Activated CD8-positive, alpha-beta memory T cell treated with anti-CD3 and anti-CD28 coated beads, Interleukin-2, amount 50 U/mL, for 1 hour (primary cell): ENCODE data around the gene NOX3.
"Not testable (repeated sequence)": the region's sequence is repeated elsewhere in the genome, so short reads cannot be mapped to it uniquely, and the experiment has no call there.

Experiments
- DNase-seq: peaks from one replicate; pipeline ENCODE4 v3.0.0-alpha.2; 2020; ENCODE audit errors: extremely low read depth

NOX3 gene

GRCh38 chr6:155374681-155375080 is 81.0 kb downstream of the NOX3 start:
- no peak for DNase-seq

GRCh38 chr6:155373276-155373675 is 82.4 kb downstream of the NOX3 start:
- no peak for DNase-seq

DNA sequence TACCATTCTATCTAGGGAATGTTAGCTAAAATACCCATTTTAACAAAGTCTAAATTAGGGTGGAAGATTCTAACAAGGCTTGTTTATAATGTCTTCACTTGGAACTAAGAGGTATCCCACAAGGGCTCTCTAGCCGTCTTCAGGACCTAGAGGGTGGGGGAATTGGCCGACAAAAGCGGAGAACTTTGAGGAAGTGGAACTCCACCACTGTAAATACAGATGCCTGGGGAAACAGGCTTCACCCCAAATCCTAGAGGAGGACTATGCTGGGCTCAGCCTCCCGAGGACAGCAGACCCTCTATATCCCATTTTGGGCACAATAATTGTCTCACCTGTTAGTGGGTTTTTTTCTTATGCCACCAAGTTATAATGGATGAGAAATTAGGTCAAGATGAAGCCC is 83.4 kb downstream of the NOX3 start:
- DNase-seq, result no peak

DNA sequence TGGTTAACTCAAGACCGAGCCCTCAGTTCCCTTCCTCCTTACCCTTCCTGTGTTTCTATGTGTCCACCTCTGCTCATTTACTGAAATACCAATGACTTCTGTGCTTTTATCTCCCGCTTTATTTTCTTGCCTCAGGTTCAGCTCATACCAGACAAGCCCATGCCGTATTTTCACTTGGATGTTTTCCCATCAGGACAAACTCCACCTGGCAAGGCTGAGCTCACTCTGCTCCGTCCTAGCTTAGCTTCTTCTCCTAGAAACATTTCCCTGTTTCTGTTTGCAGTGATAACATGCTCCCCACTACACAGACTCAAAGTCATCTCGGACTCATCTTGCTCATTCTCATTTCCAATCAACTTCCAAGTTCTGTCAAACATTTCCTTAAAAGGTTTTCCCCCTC is 84.4 kb downstream of the NOX3 start:
- no peak for DNase-seq

DNA sequence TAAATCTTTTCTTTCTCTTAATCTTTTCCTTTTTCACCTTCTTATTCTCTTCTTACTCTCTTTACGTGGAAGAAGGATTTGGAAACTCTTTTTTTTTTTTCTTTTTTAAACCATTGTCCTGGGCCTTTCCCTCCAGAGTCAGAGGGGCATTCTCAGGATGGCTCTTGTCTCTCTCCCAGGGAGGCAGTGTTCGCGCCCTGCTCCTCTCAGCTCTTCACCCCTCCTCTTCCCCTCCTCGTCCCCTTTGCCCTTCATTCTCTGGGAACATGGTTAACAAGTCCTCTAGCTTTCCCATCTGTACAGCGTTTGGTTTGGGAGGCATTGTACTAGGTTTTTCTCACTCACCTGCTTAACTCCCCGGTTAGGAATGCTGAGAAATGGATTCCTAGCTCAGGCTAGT is 89.3 kb downstream of the NOX3 start:
- DNase-seq, result no peak

DNA sequence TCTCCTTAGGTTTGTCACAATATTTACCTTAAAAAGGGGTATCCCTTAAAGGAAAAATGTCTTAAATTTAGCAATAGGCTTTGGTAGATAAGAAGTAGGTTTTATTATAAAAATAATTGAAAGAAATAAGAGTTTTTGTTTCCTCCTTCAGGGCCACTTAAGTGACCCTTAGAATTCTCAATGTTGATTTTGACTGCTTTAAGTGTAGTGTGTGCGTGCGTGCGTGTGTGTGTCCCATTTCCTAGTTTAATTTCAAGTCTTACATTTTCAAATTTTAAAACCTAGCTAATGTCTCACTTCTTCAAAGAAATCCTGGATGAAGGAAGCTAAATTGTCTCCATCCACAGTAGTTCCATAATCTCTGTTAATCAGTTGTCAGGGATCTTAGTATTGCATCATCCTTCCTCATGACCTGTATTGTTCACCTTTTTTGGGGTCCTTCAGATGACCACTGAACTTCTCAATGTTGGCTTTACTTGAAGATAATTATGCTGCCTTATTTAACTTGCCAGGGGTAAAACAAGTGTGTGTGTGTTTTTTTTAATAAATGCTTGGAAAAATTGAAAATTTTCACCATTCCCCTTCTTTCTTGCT is 90.7 kb downstream of the NOX3 start:
- DNase-seq, result no peak

DNA sequence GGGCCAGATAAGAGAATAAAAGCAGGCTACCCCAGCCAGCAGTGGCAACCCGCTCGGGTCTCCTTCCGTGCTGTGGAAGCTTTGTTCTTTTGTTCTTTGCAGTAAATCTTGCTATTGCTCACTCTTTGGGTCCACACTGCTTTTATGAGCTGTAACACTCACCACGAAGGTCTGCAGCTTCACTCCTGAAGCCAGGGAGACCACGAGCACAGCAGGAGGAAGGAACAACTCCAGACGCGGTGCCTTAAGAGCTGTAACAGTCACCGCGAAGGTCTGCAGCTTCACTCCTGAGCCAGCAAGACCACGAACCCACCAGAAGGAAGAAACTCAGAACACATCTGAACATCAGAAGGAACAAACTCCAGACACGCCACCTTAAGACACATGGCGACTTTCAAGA is 91.6 kb downstream of the NOX3 start:
- DNase-seq, result not testable (repeated sequence)

- not testable (repeated sequence) for DNase-seq
Measured at GRCh38 chr6:155362968-155363632, 92.5 kb downstream of the NOX3 start.

DNA sequence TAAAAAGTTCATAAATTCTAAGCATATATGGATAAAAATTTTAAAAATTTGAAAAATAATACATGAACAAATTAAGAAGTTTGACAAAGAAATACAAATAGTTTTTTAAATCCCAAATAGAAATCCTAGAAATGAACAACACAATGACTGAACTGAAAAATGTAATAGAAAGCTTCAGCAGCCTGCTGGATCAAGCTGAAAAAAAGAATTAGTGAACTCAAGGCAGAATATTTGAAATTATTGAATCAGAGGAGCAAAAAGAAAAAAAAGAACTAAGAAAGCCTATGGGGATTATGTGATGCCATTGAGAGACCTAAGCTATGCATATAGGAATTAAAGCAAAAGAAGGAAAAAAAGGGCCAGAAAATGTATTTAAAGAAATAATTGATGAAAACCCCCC is 101.5 kb downstream of the NOX3 start:
- DNase-seq, result no peak

GRCh38 chr6:155352811-155353210 is 102.8 kb downstream of the NOX3 start:
- DNase-seq, result no peak

DNA sequence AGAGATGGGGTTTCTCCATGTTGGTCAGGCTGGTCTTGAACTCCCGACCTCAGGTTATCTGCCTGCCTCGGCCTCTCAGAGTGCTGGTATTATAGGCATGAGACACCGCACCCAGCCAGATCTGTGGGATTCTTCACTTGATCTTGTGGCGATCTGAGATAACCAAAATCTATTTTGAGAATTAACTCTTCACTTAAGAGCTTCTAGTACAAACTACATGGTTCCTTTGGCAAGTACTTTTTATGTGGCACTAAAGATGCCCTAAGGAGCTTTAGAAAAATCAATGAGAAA is 103.6 kb downstream of the NOX3 start:
- no peak for DNase-seq

- no peak for DNase-seq
Measured at GRCh38 chr6:155351273-155352129, 104.1 kb downstream of the NOX3 start.

DNA sequence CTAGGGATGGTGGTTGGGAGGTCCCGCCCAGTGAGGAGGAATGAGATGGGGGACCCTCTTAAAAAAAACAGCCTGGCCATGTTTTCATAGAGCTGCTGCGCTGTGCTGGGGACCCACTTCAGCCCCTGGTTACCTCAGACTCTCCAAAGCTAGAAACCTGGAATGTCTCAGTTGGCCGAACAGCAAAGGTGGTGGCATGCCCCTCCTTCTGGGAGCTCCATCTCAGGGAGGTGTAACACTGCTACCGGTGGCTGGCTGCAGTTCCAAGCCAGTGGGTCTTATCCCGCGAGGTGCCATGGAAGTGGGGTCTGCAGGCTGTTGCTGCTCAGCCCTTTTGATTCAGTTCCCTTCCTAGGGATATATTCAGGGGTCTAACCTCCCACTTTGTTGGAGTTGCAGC is 105.7 kb downstream of the NOX3 start:
- DNase-seq, result no peak

- DNase-seq, result no peak
Measured at GRCh38 chr6:155349129-155349528, 106.5 kb downstream of the NOX3 start.

DNA sequence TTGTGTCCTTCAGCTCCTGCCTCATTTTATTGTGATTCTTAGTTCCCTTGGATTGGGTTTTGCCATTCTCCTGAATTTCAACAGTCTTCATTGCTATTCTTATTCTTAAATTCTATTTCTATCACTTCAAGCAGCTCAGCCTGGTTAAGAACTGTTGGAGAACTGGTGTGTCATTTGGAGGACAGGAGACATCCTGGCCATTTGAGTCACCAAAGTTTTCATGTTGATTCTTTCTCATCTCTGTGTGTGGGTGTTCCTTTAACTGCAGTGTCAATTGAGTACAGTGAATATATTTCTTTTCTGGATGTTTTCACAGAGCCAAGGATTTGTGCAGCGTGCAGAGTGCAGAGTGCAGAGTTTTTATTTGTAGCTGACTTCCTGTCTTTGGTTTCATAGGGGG is 107.8 kb downstream of the NOX3 start:
- no peak for DNase-seq

GRCh38 chr6:155346957-155347356 is 108.7 kb downstream of the NOX3 start:
- no peak for DNase-seq
